H9 (cell line): ENCODE measurements around the gene SH3BP2. TPM values are rescaled to one million over a fixed set of nuclear protein-coding genes. Genes with fewer than 3 reads are reported as not detected.

ENCODE experiments used
- DNase-seq: peaks from one replicate; pipeline ENCODE4 v3.0.0-alpha.2; 2017
- H2AFZ ChIP-seq: one replicate; pipeline ENCODE4 v1.6.1; 2013; ENCODE audit warnings: mild to moderate bottlenecking, low read length, control low read depth, moderate library complexity
- H2AK5ac ChIP-seq: 2 replicates; pipeline ENCODE4 v1.6.1; 2013; ENCODE audit warnings: low read length, control low read depth, mixed read lengths; ENCODE audit not compliant: insufficient read length
- H2BK120ac ChIP-seq: one replicate; pipeline ENCODE4 v1.6.1; 2013; ENCODE audit warnings: low read depth, mild to moderate bottlenecking, low read length, control low read depth, inconsistent platforms; ENCODE audit not compliant: poor library complexity, severe bottlenecking
- H2BK12ac ChIP-seq: 2 replicates; pipeline ENCODE4 v1.6.1; 2013; ENCODE audit warnings: low read length, control low read depth, mixed read lengths, low read depth; ENCODE audit not compliant: insufficient read length
- H2BK15ac ChIP-seq: 2 replicates; pipeline ENCODE4 v1.6.1; 2013; ENCODE audit warnings: low read depth, low read length, control low read depth
- H2BK20ac ChIP-seq: one replicate; pipeline ENCODE4 v1.6.1; 2013; ENCODE audit warnings: low read depth, mild to moderate bottlenecking, low read length, control low read depth, inconsistent platforms; ENCODE audit not compliant: poor library complexity, severe bottlenecking
- H2BK5ac ChIP-seq: 2 replicates; pipeline ENCODE4 v1.6.1; 2013; ENCODE audit warnings: low read length, control low read depth, mixed read lengths; ENCODE audit not compliant: insufficient read length
- H3K14ac ChIP-seq: 2 replicates; pipeline ENCODE4 v1.6.1; 2013; ENCODE audit warnings: low read length, control low read depth; ENCODE audit not compliant: insufficient read depth
- H3K18ac ChIP-seq: 2 replicates; pipeline ENCODE4 v1.6.1; 2013; ENCODE audit warnings: low read depth, mild to moderate bottlenecking, mixed read lengths, low read length, control low read depth; ENCODE audit not compliant: insufficient read length
- H3K23ac ChIP-seq: 2 replicates; pipeline ENCODE4 v1.6.1; 2013; ENCODE audit warnings: low read length, control low read depth, mixed read lengths, low read depth; ENCODE audit not compliant: insufficient read length
- H3K23me2 ChIP-seq: 2 replicates; pipeline ENCODE4 v1.6.1; 2013; ENCODE audit warnings: low read depth, mild to moderate bottlenecking, mixed read lengths, low read length, control low read depth; ENCODE audit not compliant: insufficient read length, poor library complexity, severe bottlenecking
- H3K27ac ChIP-seq: 2 replicates; pipeline ENCODE4 v1.5.1; 2013; ENCODE audit warnings: low read length, control low read depth, mixed read lengths, low read depth; ENCODE audit not compliant: insufficient read length
- H3K27me3 ChIP-seq: 2 replicates; pipeline ENCODE4 v1.6.1; 2013; ENCODE audit warnings: low read length, control low read depth, inconsistent platforms; ENCODE audit not compliant: insufficient read depth
- H3K4ac ChIP-seq: 2 replicates; pipeline ENCODE4 v1.6.1; 2013; ENCODE audit warnings: low read depth, mild to moderate bottlenecking, control low read depth, inconsistent platforms, low read length, moderate library complexity
- H3K4me1 ChIP-seq: 2 replicates; pipeline ENCODE4 v1.6.1; 2013; ENCODE audit warnings: low read length, control low read depth, inconsistent platforms; ENCODE audit not compliant: insufficient read depth
- H3K4me2 ChIP-seq: 2 replicates; pipeline ENCODE4 v1.6.1; 2013; ENCODE audit warnings: low read length, control low read depth, mixed read lengths; ENCODE audit not compliant: insufficient read length, insufficient read depth
- H3K56ac ChIP-seq: 2 replicates; pipeline ENCODE4 v1.6.1; 2013; ENCODE audit warnings: low read depth, mild to moderate bottlenecking, mixed read lengths, low read length, control low read depth; ENCODE audit not compliant: insufficient read length
- H3K79me1 ChIP-seq: 2 replicates; pipeline ENCODE4 v1.6.1; 2013; ENCODE audit warnings: low read depth, mild to moderate bottlenecking, moderate library complexity, low read length, control low read depth, inconsistent platforms; ENCODE audit not compliant: insufficient read depth, poor library complexity, severe bottlenecking
- H3K79me2 ChIP-seq: 2 replicates; pipeline ENCODE4 v1.6.1; 2013; ENCODE audit warnings: low read length, control low read depth, inconsistent platforms; ENCODE audit not compliant: insufficient read depth
- H3K9ac ChIP-seq: 2 replicates; pipeline ENCODE4 v1.6.1; 2013; ENCODE audit warnings: low read length, control low read depth, mixed read lengths; ENCODE audit not compliant: insufficient read length; ENCODE audit errors: extremely low read depth
- H3K9me3 ChIP-seq: one replicate; pipeline ENCODE4 v1.6.1; 2013; ENCODE audit warnings: low read depth, low read length, inconsistent platforms; ENCODE audit not compliant: control insufficient read depth
- H3T11ph ChIP-seq: one replicate; pipeline ENCODE4 v1.6.1; 2013; ENCODE audit warnings: mild to moderate bottlenecking, low read length, control low read depth, inconsistent platforms
- H4K20me1 ChIP-seq: one replicate; pipeline ENCODE4 v1.6.1; 2013; ENCODE audit not compliant: control insufficient read depth, insufficient read length, insufficient read depth
- H4K5ac ChIP-seq: 2 replicates; pipeline ENCODE4 v1.6.1; 2013; ENCODE audit warnings: low read depth, mild to moderate bottlenecking, mixed read lengths, low read length, control low read depth; ENCODE audit not compliant: insufficient read length
- H4K8ac ChIP-seq: replicated peaks from 2 replicates; pipeline ENCODE4 v1.6.1; 2013; ENCODE audit warnings: low read length, control low read depth, mixed read lengths, low read depth; ENCODE audit not compliant: insufficient read length
- H4K91ac ChIP-seq: 2 replicates; pipeline ENCODE4 v1.6.1; 2013; ENCODE audit warnings: low read depth, mild to moderate bottlenecking, moderate library complexity, mixed read lengths, low read length, control low read depth; ENCODE audit not compliant: insufficient read length
- H3K27ac Mint-ChIP-seq, 3 experiments: 2 replicates in 2 of 3; 3 replicates in 1 of 3; pipeline ENCODE4 v1.8.0; 2020 to 2021; ENCODE audit warnings: mixed read lengths in 3 of 3, mild to moderate bottlenecking in 1 of 3, moderate library complexity in 1 of 3
- H3K27me3 Mint-ChIP-seq: 2 replicates; pipeline ENCODE4 v1.8.0; 2021; ENCODE audit warnings: low read depth, mild to moderate bottlenecking, moderate library complexity, mixed read lengths
- H3K36me3 Mint-ChIP-seq, 3 experiments: 2 replicates in 2 of 3; 3 replicates in 1 of 3; pipeline ENCODE4 v1.8.0; 2020 to 2021; ENCODE audit warnings: low read depth in 3 of 3, mixed read lengths in 3 of 3; ENCODE audit not compliant: insufficient read depth in 1 of 3
- H3K4me1 Mint-ChIP-seq, 2 experiments: 2 replicates each; pipeline ENCODE4 v1.8.0; 2020; ENCODE audit warnings: mixed read lengths in 2 of 2
- H3K4me3 Mint-ChIP-seq, 2 experiments: 2 replicates in 1 of 2; 3 replicates in 1 of 2; pipeline ENCODE4 v1.8.0; 2020 to 2021; ENCODE audit warnings: mild to moderate bottlenecking in 2 of 2, mixed read lengths in 2 of 2, moderate library complexity in 1 of 2
- H3K9me3 Mint-ChIP-seq, 2 experiments: 2 replicates in 1 of 2; 3 replicates in 1 of 2; pipeline ENCODE4 v1.8.0; 2020; ENCODE audit warnings: mild to moderate bottlenecking in 2 of 2, mixed read lengths in 2 of 2, moderate library complexity in 1 of 2
- whole genome bisulfite sequencing: extraction: QIAGEN DNeasy Blood & Tissue Kit; methylation state at CpG from one replicate; pipeline ENCODE4 v1.1.7; 2013; ENCODE audit warnings: missing lambda C conversion rate, low lambda C conversion rate, mixed read lengths; ENCODE audit not compliant: insufficient read length; ENCODE audit errors: extremely low coverage; 5-methylcytosine and 5-hydroxymethylcytosine counted together
- total RNA-seq: library from RNA; stranded (reverse); gene quantifications from 2 replicates; pipeline ENCODE4 v1.2.1, GENCODE V29; 2021
- TF ChIP-seq, protein P1 (sequence below): fragments of 200-600 bp; sonication (generic); conservative IDR thresholded peaks from 3 replicates; pipeline ENCODE4 v1.8.0; 2021; ENCODE audit warnings: antibody characterized with exemption, mild to moderate bottlenecking

SH3BP2 gene
- total RNA-seq, 1 experiment from 2014 or later = 37.6 TPM

DNA sequence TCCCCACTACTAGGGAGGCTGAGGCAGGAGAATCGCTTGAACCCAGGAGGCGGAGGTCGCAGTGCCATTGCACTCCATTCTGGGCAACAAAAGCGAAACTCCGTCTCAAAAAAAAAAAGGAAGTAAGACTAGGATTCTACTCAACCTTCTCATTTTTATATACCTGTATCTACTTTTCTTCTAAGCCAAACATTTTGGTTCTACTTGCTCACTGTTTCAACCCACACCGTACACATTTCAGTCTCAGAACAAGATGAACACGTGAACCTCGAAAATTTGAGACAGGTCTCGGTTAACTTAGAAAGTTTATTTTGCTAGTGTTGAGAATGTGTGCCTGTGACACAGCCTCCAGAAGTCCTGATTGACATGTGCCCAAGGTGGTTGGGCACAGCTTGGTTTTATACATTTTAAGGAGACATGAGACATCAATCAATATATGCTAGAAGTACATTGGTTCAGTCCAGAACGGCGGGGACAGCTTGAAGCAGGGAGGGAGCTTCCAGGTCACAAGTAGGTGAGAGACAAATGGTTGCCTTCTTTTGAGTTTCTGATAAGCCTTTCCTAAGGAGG is 54.5 kb downstream of the SH3BP2 start:
- Mint-ChIP-seq H3K36me3 (no peaks in the 10 kb centered on the region; a peak in 2 of 7 replicates), H3K9me3 (no peaks in the 10 kb centered on the region; a peak in 1 of 5 replicates), H3K4me1 (peaks cover 24 to 31% of the 10 kb centered on the region in 2 experiments), H3K4me3 (no peak overlapping the region), H3K27me3 (no peaks in the 10 kb centered on the region), H3K27ac (peak overlapping the region in 2 of 3 experiments; percentile 65 to 73; a peak in 2 of 7 replicates)
- Histone ChIP-seq H4K8ac (no peak overlapping the region), H2AK5ac (no peak overlapping the region), H3K23ac (no peak overlapping the region), H3K4me2 (no peak overlapping the region), H4K91ac (no peak overlapping the region), H2BK15ac (no peak overlapping the region), H3K79me2 (peaks cover 28% of the 10 kb centered on the region), H3K4me1 (no peaks in the 10 kb centered on the region; the same call in 1 of the 2 replicates), H3K27me3 (no peaks in the 10 kb centered on the region), H3T11ph (no peak overlapping the region), H3K79me1 (no peaks in the 10 kb centered on the region), H2BK120ac (no peak overlapping the region), H2BK12ac (no peak overlapping the region), H2BK5ac (no peak overlapping the region), H3K27ac (peak overlapping the region; percentile 33), H3K4ac (no peak overlapping the region), H3K56ac (no peak overlapping the region), H4K5ac (no peak overlapping the region), H3K23me2 (peaks cover 11% of the 10 kb centered on the region), H3K14ac (no peak overlapping the region), H2BK20ac (no peak overlapping the region), H3K9ac (no peak overlapping the region), H2AFZ (no peak overlapping the region), H3K9me3 (no peaks in the 10 kb centered on the region), H3K18ac (no peak overlapping the region), H4K20me1 (no peaks in the 10 kb centered on the region)
- WGBS = no CpG with 5 or more reads among the region's 11 CpGs
- TF ChIP-seq, protein P1, sequence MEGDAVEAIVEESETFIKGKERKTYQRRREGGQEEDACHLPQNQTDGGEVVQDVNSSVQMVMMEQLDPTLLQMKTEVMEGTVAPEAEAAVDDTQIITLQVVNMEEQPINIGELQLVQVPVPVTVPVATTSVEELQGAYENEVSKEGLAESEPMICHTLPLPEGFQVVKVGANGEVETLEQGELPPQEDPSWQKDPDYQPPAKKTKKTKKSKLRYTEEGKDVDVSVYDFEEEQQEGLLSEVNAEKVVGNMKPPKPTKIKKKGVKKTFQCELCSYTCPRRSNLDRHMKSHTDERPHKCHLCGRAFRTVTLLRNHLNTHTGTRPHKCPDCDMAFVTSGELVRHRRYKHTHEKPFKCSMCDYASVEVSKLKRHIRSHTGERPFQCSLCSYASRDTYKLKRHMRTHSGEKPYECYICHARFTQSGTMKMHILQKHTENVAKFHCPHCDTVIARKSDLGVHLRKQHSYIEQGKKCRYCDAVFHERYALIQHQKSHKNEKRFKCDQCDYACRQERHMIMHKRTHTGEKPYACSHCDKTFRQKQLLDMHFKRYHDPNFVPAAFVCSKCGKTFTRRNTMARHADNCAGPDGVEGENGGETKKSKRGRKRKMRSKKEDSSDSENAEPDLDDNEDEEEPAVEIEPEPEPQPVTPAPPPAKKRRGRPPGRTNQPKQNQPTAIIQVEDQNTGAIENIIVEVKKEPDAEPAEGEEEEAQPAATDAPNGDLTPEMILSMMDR = no peak
- no peak for DNase-seq
